GM12873 (cell line): ENCODE measurements around the gene HNRNPCL4.
"Not testable (repeated sequence)": the region's sequence is repeated elsewhere in the genome, so short reads cannot be mapped to it uniquely, and the experiment has no call there.

Experiments
- TF ChIP-seq, protein P1 (sequence below): IDR thresholded peaks from 2 replicates; pipeline ENCODE4 v1.5.1; 2012; ENCODE audit warnings: low read depth, mild to moderate bottlenecking, moderate library complexity, low read length, control low read depth; ENCODE audit not compliant: insufficient read depth; ENCODE audit errors: missing control alignments

Gene HNRNPCL4

DNA sequence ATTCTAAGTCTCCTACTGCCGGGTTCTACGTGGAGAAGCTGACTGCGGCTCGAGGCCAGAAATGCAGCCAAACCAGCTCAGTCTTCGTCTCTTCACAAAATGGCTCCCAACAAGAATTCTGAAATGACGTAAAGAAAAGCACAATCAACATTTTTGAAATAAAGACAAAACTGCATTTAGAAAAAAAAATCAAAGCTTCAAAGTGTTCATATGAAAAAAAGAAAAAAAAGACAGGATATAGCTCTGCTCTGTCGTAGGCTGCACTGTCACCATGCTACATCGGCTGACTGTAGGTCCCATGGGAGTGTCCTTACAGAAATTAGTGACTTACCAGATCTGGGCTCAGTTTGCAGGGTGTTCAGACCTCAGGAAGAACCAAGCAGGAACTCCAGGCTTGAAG is at the start of gene HNRNPCL4:
HNRNPCL4 (minus strand) TSS at position 101 of the 400 bp plus-strand sequence. CDS start 164 bp downstream, outside the sequence.
- TF ChIP-seq, protein P1, sequence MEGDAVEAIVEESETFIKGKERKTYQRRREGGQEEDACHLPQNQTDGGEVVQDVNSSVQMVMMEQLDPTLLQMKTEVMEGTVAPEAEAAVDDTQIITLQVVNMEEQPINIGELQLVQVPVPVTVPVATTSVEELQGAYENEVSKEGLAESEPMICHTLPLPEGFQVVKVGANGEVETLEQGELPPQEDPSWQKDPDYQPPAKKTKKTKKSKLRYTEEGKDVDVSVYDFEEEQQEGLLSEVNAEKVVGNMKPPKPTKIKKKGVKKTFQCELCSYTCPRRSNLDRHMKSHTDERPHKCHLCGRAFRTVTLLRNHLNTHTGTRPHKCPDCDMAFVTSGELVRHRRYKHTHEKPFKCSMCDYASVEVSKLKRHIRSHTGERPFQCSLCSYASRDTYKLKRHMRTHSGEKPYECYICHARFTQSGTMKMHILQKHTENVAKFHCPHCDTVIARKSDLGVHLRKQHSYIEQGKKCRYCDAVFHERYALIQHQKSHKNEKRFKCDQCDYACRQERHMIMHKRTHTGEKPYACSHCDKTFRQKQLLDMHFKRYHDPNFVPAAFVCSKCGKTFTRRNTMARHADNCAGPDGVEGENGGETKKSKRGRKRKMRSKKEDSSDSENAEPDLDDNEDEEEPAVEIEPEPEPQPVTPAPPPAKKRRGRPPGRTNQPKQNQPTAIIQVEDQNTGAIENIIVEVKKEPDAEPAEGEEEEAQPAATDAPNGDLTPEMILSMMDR, result not testable (repeated sequence)

DNA sequence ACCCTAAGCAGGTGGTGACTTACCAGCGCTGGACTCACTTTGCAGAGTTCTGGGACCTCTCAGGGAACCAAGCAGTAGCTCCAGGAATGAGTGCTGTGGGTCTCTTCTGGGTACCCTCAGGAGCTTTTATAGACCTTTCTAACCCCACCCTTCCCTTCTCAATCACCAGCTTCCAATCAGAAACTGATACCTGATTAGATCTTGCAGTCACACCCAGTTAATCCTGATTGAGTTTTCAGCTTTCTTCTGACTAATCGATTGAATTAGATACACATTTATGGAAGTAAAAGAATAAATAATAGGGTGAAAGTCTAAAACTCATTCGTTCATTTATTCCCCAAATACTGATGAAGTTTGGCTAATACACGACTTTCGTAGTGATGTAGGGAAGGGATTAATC is 35.9 kb upstream of the HNRNPCL4 start, which contains the start of gene PRAMEF13:
PRAMEF13 (minus strand) TSS at position 101 of the 400 bp plus-strand sequence. CDS start 1,820 bp downstream, outside the sequence.
- TF ChIP-seq, protein P1, result not testable (repeated sequence)

DNA sequence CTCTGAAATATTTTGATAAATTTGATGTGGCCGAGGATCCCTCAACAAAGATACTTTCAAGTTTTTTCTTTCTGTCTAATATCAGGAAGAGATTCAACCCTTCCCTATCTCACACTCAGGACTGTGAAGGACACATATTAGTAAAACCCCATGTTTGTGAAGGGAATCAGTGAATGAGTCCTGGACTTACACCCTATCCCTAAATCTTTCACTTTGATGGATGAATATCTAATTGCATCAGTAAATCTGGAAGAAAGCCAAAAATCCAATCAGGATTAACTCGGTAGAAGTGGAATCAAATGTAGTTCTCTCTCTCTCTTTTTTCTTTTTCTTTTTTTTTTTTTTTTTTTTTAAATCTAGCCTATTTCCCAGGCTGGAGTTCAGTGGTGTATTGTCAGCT is 6.1 kb upstream of the HNRNPCL4 start, which contains the start of gene PRAMEF9:
PRAMEF9 (plus strand) TSS at position 301 of the 400 bp plus-strand sequence. CDS start 3,433 bp downstream, outside the sequence.
- TF ChIP-seq, protein P1, result not testable (repeated sequence)

DNA sequence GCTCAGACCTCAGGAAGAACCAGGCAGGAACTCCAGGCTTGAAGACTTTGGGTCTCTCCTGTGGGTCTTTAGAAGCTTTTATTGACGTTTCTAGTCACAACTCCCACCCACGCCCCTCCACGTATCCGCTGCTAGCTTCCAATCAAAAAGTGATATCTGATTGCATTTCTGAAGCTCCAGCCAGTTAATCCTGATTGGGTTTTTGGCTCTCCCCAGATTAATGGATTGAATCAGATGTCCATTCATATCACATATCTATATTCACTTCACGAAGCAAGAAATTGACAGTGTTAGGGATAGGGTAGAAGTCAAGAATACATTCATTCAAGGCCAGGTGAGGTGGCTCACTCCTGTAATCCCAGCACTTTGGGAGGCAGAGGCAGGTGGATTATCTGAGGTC is 9.5 kb downstream of the HNRNPCL4 start, which contains the start of gene PRAMEF26:
PRAMEF26 (minus strand) TSS at position 101 of the 400 bp plus-strand sequence. CDS start 2,914 bp downstream, outside the sequence.
- TF ChIP-seq, protein P1, result not testable (repeated sequence)

DNA sequence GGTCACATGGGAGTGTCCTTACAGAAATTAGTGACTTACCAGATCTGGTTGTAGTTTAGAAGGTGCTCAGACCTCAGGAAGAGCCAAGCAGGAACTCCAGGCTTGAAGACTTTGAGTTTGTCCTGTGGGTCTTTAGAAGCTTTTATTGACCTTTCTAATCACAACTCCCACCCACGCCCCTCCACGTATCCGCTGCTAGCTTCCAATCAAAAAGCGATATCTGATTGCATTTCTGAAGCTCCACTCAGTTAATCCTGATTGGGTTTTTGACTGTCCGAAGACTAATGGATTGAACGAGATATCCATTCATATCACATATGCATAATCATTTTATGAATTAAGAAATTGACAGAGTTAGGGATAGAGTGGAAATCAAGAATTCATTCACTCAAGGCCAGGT is 48.7 kb downstream of the HNRNPCL4 start, which contains the start of gene HNRNPCL2:
HNRNPCL2 (minus strand) TSS at position 101 of the 400 bp plus-strand sequence. CDS start 454 bp downstream, outside the sequence.
- TF ChIP-seq, protein P1, result not testable (repeated sequence)
